HG03457 (cell line): Measurements from ENCODE around the gene ABHD5.

Source experiments
- ATAC-seq: cut with Tn5 transposase; IDR thresholded peaks from one replicate; pipeline ENCODE4 v1.9.1; 2021; ENCODE audit warnings: moderate number of reproducible peaks; ENCODE audit not compliant: unreplicated experiment

Gene ABHD5

DNA sequence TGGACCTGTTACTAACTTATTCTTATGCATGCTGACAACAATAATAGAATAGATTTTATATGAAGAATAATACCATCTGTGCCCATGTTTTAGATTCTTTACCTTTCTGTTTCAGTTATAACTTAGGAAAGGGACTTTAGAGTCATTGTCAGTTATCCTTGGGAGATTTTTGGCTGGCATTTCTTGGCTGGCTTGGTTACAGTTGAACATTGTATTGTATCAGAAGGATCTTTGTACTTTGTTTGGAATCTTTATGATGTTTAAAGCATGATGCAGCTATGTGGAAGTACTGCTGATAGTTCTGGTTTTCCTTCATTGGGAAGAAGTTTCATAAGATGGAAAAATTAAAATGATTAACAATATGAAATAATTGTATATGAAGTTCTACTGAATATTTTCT lies 19.9 kb downstream of the ABHD5 start:
- no peak for ATAC-seq

DNA sequence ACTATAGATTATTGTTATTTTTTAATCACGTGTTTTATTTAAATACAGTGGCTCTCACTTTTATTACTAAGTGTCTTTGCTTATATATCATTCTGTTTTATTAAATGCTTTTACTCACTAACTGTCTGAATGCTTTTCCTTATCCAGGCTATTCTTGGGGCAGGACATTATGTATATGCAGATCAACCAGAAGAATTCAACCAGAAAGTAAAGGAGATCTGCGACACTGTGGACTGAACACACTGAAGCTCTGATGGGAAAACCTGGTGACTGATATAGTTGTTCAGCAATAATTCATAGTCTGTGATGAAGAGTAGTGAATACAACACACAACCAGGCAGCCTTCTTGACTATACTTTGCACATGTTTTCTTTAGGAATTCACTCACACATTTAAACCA lies 27.6 kb downstream of the ABHD5 start:
- no peak for ATAC-seq

DNA sequence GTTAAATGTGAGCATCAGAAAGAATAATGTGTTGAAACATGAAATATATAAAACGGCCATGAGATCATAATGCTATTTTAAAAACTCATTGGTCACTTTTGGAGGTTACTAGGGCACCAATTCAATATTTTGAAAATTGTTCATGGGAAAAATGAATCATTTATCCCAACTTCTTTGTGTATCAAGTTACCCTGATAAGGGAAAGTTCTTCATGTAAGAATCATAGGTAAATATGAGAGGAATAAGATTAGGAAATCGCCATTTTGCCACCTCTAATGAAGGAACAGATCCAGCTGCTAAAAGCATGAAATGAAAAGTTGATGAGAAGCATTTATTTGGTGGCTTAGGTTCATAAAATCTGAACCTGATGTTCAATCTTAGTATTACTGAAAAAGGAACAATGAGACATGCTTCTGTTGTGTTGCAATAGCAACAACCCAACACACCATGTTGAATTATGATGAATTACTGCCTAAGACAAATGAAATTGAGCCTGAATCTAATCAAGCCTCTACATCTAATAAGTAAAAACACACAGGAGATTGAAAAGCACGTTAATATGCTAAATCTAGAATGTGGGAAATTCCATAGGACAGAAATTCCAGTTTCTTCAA lies 32.5 kb downstream of the ABHD5 start:
- no peak for ATAC-seq

DNA sequence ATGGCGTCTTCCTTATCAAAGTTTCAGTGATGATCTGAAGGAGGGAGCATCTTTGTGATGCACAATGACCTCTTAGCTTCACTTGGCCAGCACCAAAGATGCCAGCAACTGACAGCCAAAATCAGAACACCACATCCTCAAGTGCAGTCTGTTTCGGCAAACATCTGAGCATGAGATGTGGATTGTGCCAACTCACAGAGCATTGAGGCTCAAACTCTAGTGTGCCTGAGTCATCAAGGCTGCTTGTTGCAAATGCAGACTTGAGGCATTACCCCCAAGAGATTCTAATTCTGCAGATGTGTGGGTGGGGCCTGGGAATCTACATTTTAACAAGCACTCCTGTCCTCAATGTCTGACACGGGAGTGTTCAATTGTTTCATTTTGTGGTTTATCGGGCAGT lies 35.8 kb downstream of the ABHD5 start:
- no peak for ATAC-seq

DNA sequence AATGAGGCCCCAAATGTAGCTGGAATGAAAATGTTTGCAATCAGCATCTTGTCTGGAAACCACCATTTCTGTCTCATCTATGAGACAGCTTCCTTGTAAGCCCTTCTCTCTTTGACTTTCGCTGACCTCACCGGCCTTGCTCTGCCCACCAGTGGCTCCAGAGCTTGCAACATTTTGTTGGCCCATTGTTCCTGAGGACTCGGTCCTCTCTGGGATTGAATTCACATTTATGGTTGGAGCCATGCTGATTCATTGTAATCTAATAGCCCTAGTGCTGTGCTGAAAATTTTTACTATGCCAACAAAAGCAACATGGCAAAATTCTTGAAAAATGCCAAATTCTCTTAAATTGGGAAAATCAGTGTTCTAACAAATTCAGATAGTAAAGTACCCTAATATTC lies 37.2 kb downstream of the ABHD5 start:
- no peak for ATAC-seq

DNA sequence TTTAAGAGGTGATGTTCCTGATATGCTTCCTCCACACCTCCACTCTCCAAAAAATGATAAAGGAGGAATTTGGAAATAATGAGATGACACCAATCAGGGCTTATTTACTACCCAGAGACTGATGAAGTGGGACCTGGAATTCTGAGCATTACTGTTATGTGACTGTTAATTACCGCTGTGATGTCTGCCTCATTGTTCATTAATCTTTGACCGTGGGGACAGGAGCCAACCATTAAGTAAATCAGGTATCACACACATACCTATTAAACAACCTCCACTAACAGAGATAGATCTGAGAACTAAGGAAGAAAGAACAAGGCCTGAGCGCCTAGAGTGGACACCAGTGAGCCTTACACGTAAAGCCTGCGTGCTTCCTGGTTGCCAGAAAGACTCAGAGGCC lies 37.7 kb downstream of the ABHD5 start:
- no peak for ATAC-seq

DNA sequence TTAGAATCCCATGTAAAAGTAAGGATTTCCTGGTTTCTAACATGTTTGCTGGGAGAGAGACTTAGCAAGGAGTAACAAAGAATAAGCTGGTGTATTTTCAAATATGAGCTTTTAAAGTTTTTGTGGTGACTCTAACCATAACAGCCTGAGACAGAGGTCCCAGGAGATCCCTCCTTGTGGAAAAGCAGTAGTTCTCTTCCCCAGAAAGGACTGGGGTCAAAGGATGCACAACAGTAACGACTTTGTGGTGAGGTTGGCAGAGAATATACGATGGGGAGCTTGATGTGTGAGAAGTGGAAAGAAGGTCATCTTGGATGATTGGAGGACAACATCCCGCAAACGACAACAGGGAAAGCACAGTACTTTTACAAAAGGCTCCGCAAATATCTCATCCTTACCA lies 38.2 kb downstream of the ABHD5 start:
- ATAC-seq, result no peak

DNA sequence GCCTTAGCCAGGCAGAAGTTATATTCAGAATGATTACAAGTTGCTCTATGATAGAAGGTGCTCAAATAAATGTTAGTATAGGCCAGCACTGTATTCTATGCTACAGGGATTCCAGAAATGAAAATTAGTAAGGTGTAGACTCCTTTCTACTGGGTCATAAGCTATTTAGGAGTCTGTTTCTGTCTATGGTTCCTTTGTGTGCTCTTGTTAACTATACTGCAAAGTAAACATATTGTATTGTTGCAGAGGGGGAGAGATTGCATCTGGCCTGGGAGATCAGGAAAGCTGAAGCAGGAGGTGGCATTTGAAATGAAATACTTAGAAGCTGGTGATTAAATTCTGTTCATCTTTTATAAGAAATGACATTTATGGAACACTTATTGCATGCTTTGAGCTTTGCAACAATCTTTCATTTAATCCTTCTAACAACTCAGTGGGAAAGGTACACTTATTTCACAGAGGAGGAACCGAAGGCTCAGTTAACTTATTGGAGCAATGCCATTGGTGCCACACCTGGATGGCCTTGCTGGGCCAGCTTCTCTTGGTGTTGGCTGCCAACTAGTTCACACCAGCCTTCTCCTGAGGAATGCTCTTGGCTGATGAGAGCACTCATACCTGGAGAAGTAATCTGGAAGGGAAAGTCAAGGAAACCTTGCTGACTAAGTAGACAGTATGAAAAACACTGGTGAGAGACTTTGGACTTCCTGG lies 39.1 kb downstream of the ABHD5 start:
- no peak for ATAC-seq

DNA sequence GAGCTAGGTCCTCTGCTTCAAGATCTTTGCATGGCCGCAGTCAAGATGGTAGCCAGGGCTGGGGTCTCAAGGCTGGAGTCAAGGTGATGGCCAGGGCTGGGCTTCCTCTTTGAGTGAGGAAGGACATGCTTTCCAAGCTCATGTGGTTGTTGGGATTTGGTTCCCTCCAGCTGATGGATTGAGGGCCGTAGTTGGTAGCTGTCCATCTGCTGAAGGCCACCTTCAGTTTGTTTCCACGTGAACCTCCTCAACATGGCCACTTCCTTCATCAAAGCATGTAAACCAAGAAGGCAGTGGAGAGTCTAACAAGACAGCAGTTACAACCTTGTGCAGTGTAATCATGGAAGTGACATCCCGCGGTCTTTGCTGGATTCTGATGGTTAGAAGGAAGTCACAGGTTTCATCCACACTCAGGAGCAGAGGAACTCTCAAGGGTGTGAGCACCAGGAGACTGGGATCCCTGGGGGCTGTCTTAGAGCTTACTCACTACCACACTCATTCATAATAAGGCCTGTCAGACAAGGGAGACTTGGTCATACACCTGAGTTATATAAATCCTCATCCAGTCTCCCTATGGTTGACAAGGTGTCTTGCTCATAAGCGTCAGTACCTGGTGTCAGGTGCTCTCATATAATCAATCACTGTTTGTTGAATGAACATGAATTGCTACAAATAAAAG lies 42.1 kb downstream of the ABHD5 start:
- no peak for ATAC-seq

DNA sequence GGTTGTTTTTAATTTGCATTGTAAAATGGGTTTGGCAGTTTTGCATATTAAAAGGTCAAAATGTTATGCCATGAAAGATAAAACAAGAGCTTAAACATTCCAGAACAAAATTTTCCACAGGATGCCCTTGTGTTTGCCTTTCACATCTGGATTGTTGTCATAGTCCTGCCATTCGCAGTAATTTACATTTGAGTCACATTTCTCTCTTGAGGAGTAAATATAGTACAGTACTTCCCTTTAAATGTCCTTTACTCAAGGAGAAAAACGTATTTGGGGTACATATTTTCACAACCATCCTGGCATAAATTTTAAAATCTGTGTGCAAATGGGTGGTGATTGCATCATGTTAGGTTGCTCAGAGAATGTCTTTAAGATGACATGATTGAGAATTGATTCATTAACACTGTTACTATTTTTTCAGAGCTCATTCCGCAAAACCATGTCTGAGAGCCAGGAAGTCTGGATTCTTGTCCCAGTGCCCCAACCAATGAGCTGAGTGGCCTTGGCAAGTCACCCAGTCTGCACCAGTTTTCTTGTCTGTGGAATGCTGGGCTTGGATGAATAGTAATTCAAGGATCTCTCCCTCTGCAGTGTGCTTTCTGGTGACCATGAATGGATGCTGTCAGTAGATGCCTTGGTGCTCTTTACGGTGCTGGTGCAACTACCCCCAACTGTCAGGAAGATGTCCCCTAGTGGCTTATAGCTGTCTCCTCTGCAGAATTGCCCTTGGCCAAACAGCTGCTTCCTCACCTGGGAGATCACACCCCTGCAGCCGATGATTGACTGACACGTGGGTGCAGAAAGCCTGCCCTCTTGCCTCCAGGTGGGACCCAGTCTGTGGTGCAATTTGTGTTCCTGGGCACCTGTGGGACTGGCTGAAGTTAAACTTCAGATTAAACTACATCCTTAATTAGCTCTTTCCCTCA lies 43.0 kb downstream of the ABHD5 start:
- ATAC-seq, result no peak

DNA sequence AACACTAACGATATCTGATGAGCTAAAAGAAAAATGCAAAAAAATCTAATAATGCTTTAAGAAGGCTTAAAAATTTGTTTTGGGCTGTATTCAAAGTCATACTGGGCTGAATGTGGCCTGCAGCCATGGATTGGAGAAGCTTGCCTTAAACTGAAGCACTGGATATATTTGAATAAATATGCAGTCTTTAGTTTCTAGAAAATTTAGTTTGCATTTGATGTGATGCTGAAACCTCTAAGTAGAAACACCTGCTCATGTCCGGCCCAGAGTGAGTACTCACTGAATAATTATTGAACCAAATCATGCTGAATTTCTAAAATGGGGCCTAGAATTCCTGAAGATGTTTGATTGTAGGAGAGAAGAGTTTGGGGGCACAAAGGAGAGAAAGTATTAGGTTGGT lies 43.9 kb downstream of the ABHD5 start:
- ATAC-seq, result no peak

DNA sequence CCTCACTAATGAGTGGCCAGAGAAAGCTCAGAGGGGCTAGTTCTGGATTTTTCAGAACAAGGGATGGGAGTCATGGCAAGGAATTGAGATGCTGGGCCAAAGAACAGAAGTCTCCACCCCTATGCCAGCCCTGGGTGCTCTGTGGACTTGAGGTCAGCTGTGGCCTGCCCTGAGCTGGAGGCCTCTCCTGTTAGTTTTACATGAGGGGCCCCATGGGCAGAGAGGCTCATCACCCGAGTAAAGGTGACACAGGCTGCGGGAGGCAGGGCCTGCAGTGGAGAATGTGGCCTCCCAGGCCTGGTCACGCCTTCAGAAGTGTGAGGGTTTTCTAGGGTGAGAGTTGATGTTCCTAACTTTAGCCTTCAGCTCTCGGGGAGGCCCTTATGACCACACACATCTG lies 44.9 kb downstream of the ABHD5 start:
- no peak for ATAC-seq

DNA sequence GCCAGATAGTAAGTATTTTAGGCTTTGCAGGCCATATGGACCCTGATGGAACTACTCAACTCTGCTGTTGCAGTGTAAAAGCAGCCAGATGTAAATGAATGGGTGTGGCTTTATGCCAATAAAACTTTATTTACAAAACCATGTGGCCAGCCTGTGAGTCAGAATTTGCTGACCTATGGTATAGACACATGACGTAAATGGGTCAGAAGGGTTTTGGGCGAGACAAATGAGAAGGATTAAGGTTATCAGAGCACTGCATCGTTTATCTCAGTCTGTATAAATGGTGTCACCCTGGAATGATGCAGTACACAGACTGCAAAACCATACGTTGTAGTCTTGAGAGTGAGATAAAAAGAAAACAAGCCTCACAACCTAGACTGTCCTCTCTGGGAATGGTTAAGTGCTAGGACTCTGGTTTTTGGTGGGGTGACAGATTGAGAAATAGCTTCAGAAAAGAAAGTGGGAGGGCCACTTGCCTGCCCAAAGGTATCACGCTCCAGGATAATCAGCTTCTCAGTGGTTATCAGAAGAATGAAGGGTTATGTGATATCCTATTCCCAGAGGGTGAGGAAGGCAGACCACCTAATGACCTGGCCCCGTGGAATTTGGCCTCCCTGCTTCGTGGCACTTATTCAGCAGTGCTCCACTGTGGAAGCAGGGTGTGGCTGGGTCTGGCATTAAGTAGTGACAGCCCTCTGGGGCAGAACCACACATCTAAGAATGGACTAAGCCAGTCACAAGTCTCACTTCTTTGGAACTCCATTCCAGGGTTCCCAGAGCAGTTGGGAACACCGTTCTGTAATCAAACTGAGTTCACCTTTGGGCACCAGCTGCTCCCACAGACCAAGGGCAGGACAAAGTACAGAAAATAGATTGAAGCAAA lies 46.1 kb downstream of the ABHD5 start:
- ATAC-seq, result no peak

DNA sequence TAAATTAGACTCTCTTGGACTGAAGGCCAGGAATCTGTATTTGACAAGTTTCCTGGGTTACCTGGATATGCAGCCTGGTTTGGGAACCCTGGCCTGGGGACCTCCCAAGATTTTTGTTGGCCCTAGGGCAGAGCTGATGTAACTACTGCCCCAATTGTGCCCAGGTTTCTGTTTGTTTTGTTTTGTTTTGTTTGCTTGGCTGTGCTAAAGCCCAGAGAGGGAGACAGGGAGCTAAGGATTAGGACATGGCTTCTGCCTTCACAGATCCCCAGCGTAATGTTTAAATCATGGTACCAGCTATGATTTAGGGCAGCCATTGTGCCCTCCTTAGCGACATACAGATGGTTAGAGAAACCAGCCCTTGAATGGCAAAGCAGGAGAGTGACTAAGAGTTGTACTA lies 47.6 kb downstream of the ABHD5 start:
- ATAC-seq, result no peak

DNA sequence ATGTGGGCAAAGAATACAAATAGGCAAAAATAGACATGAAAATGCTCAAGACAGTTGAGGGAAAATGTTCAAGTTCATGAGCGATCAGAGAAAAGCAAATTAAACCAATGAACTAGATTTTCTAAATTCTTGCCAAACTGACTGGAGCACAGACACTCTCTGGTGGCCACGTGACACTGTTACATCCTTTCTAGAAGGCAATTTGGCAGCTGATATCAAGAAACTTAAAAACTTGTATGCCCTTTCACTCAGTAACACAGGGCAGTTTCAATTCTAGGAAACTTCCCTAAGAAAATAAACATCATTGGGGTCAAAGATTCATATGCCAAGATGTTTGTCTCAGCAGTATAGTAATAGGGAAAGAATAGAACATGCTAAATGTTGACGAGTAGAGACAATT lies 52.2 kb downstream of the ABHD5 start:
- ATAC-seq, result no peak

DNA sequence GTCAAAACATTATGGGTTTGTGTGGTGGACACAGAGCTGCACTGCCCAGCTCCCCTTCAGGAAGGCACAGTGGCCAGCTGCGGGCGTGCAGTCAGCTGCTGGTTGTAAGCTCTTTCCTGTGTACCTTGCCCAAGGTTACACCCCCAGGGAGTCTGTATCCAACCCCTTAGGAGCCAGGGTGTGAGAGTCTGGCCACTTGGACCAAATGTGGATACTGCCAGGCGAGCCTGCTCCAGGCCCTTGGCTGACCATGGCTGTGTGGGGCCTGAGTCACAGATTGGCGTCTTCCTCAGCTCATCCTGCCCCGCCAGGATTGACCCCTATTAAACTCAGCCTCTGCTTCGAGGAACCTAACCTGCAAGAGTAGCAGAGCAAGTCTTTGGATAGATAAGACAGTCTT lies 56.9 kb downstream of the ABHD5 start:
- no peak for ATAC-seq

DNA sequence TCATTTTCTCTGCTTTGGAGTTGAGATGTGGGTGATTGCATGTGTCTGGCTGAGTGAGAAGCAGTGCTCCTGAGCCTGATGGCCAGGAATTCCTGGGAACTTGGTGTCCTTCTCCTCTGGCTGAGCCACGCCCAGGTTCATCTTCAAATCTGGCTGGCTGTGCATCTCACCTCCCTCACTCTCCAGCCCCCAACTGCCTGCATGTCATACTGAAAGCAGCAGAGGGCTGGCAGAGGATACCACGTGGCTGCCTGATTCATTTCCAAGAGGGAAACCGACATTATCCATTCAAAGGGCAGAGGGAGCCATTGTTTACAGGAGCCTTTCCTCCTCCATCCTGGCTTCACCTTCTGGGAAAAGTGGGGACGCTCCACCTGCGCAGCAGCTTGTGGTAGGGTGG lies 57.4 kb downstream of the ABHD5 start:
- ATAC-seq, result no peak

DNA sequence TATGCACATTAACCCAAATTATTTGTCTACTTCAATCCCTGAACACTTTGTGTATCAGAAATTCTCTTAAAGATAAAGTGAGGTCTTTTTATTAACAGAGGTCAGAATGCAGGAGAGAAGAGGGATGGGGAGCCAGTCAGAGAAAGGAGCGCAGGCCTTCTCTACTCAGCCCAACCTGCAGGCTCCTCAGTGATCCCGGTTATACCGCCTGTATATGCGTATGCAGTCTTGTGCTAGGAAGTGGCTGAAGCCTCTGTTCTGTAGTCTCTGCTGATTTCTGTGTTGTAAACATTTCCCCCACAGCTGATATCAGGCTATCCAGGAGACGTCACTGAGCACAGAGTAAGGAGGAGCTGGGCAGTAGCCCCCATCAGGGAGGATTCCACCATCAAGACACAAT lies 57.9 kb downstream of the ABHD5 start:
- ATAC-seq, result no peak

DNA sequence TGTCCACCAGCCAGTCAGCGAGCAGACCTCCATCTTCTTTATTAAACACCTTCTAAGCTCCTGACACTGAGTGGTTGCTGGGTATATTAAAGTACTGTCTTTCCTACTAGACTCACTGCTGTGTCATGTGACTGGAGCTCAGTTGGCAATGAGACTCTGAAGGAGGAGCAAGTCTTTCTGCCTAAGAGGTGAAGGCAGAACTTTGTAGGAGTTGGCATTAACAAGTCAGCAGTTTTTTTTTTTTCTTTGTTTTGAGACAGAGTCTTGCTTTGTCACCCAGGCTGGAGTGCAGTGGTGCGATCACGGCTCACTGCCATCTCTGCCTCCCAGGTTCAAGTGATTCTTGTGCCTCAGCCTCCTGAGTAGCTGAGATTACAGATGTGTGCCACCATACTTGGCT lies 62.2 kb downstream of the ABHD5 start:
- ATAC-seq, result no peak
